Measurements from ENCODE around the gene LUZP2.
"Not testable (repeated sequence)": the region's sequence is repeated elsewhere in the genome, so short reads cannot be mapped to it uniquely, and the experiment has no call there.

LUZP2 gene

DNA sequence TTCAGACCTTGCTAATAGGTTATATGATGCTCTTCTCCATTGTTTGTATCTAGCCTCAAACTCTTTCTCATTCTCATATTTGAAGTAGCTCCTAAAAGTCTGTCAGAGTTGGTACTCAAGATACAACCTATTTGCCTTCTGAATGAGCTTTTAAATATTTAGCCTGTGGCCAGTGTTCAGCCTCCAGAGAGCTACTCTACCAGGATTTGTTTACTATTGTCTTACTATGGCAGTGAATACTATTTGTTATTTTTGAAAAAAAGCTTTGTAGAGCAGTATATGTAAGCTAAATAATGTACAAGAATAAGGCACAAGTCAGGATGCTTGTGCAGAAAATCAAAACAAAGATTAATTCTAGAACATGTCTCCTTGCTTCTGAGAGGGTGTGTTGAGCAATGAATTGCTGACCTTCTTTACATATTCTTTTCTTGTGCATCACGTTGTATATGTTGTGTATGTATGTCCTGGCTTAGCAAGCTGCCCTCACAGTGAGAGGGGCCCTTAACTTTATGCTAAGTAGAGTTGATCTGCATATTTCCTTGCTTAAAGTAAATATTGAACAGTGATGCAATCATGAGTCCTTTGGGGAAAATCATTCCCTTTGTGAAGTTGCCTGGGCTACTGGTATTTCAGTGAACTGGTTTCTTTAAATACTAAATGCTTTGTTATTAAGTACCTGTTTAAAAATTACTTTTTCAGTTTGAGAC lies 438.0 kb downstream of the LUZP2 start:
- no peak for DNase-seq

DNA sequence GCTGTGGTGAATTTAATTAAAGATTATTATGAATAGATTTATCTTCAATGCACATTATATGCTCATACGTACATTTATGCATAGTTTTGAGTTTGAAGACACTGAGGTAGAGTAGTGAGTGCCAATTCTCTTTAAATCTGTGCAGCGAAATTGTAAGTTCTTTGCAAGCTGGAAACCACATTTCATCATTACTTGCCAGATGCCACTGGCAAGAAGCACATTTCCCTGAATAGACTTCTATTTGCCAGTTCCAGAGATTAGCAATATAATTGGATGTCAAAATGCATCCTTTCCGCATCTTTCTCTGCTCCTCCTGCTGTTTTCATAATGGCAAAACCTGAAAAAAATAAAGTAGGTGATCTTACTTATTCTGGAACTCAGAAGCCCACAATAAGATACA lies 448.0 kb downstream of the LUZP2 start:
- DNase-seq: no peak

GRCh38 chr11:24949406-24949805 lies 452.6 kb downstream of the LUZP2 start:
- no peak for DNase-seq

GRCh38 chr11:24963852-24964251 lies 467.0 kb downstream of the LUZP2 start:
- DNase-seq: no peak

GRCh38 chr11:24965748-24966147 lies 468.9 kb downstream of the LUZP2 start:
- DNase-seq: no peak

- not testable (repeated sequence) for DNase-seq
These were observed 497.1 kb downstream of the LUZP2 start for GRCh38 chr11:24993903-24994302.

GRCh38 chr11:24999929-25000328 lies 503.1 kb downstream of the LUZP2 start:
- not testable (repeated sequence) for DNase-seq

DNA sequence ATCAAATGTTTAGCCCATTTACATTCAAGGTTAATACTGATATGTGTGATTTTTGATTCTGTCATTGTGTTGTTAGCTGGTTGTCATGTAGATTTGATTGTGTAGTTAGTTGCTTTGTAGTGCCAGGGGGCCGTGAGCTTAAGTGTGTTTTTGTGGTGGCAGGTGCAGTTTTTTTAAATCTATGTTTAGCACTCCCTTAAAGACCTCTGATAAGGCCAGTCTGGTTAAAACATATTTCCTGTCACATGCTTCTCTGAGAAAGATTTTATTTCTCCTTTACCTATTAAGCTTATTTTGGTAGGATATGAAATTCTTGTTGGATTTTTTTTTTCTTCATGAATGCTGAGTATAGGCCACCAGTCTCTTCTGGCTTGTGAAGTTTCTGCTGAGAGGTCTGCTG lies 540.6 kb downstream of the LUZP2 start:
- DNase-seq: no peak

DNA sequence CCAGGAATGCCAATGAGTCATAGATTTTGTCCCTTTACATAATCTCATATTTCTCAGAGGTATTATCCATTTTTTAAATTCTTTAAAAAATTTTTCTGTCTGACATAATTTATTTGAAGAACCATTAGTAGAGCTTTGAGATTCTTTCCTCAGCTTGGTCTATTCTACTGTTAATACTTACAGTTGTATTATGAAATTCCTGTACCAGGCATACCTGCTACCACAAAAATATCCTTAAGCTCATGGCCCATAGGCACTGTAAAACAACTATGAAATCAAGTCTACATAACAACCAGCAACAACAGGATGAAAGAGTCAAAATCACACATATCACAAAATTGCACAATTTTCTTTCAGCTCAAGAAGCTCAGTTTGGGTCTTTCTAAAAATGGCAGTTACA lies 541.3 kb downstream of the LUZP2 start:
- DNase-seq: no peak

DNA sequence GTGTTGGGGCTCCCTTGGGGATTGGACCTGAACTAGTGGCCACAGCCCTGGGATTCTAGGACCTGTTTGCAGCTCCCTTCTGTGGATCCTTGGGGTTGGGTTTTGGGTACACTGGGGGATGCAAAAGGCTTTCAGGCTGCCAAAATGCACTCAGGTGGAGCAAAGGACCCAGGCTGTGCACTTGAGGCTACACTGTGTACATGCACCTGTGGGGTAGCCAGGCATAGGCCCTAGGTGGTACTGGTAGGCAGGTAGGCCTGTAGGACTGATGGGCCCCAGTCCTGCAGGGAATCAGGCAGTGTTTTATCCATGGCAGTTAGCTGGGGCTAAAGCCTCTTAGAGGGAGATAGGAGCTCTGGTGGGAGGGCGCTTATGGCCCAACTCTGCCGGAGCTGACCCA lies 542.3 kb downstream of the LUZP2 start:
- no peak for DNase-seq

DNA sequence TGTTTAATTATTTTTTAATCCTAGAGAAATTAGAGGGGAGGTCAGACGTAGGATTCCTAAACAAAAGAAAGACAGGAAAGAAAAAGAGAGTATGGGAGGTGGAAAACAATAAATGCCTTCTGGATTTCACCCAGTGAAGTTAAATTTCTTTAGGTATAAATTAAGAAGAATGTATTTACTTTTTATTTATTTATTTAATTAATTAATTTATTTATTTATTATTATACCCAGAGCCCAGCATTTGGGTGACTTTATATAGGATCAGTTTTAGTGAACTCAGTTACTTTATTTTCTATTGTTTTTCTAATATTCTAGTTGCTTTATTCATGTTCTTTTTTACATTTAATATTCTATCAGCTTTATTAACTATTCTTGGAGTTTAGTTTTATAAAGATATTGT lies 551.8 kb downstream of the LUZP2 start:
- no peak for DNase-seq

DNA sequence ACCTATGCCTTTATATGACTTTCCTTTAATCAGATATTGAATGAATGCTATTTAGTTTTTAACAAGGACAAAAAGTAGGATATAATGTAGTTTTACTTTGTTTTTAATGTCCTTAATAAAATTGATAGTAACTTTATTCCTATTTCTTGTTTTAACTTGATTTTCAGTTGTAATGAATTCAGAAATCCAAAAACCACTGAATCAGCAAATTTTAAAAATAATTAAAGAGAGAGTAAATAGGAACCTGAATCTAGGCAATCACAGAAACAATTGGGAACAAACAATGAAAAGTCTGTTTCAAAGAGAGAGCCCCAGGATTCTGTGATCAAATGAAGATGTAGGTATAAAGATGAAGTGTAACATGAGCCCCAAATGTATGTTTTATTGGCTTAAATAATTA lies 556.0 kb downstream of the LUZP2 start:
- no peak for DNase-seq

DNA sequence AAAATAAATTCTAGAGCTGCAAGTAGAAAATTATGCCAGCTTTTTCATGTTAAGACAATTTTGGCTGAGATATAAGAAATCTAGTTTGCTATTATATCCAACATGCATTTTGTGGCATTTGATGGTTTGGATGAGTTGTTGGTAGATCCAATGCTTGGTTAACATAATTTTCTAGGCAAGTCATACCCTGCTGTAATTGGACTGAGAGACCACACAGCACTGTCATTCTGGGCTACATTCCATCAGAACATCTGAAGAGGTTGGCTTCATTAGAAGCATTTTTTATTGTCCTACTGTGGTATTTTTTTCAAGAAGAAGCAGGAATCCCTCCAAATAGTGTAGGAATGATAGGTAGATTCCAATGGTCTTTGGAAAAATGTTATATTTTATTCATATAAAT lies 561.0 kb downstream of the LUZP2 start:
- DNase-seq: no peak

DNA sequence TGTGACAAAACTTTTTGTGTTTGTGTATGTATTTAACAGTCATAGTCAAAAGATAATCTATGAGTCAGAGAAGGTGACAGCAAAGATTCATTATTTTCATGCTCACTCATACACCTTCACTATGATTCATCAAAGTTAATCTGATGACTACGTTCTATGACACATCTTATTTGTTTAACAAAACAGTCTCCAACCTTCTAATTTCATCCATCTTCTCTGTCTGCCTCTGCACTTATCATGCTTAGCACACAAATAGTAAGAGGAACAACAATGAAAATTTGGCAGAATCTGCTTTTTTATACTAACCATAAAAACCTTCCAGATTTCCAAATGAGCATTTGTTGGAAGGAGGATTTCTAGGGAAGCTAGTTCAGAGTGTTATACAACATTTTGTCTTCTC lies 568.9 kb downstream of the LUZP2 start:
- DNase-seq: no peak

GRCh38 chr11:25066706-25067105 lies 569.9 kb downstream of the LUZP2 start:
- no peak for DNase-seq

DNA sequence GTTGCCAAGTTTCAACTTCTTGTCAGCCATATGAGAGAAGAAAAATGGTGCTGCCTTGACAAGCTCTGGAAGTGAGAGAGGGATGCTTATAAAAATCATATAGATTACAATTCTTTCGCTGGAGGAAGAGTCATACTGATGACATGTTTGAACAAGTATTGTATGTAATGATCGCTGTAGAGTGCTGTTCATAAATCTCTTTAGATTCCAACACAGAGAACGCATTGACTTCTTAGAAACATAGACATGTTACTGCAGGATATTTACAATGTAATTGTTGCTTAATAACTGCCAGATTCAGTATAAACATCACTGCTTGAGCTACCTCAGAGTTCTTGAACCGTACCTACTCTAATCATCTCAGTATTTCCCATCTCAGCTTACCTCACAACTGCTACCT lies 571.6 kb downstream of the LUZP2 start:
- DNase-seq: no peak

DNA sequence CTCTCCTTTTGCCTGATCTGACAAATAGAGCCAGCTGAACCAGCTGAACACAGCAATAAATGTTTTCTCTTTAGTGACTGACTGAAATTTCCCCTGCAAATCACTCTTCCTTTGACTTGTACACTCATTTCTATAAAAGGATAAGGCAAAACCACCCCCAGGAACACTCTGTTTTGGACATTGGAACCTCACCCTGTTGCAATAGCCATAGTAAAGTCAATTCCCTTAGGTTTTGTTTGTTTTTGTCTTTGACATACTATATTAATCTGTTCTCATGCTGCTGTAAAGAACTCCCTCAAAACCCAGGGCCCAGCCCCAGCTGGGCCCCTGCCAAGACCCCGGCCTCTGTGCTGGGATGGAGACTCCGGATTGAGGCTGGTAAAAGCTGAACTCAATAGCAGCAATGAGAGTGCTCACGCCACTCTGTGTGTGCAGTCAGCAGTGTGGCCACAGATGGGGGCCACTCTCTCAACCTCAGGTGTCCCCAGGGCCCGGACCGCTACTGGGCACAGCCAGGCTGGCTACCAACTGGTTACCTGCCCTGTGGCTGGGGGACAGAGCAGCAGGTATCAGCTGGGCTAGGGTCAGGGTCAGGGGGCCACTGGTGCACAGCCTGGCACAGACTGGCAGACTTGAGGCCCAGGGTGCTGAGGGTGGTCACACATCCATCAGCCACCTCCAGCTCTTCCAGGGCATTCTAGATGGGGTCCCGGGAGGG lies 597.4 kb downstream of the LUZP2 start:
- DNase-seq: no peak

- no peak for DNase-seq
These were observed 622.6 kb downstream of the LUZP2 start for GRCh38 chr11:25119416-25119815.
